ENCODE results near the gene BCDIN3D.
A peak's percentile ranks its signal among the peaks of the same experiment; 100 is the strongest.

The BCDIN3D gene

DNA sequence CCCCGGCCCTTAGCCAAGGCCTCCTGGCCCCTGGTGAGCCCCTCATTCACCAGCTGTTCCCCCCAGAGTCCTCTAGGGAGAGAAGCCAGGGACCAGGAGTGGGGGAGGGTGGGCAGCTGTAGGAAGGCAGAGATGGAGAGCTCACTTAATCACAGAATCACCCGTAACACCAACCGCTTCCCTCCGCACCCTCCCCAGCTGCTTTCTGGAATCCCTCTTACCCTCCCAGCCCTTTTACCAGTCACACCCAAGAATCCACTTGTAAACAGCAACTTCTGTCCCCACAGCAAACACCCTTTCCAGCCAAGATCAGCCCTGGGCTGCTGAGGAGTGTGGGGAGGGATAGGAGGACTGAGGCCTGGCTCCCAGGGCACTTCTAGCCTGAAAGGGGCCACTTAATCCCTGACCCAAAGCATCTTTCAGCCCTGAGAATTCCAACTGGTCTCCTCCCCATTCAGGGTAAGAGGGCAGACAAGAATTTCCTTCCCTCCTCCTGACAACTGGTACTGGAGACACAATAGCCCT is 33.5 kb downstream of the BCDIN3D start:
- no peak overlapping the region for H3K4me3 Mint-ChIP-seq
- H3K27ac Mint-ChIP-seq: no peak overlapping the region
- H3K4me1 Mint-ChIP-seq (ENCODE audit: low read depth): peaks cover 64% of the 10 kb centered on the region
- intact Hi-C loops (cut with micrococcal nuclease): no loop called here
- H3K27me3 Mint-ChIP-seq: no peaks in the 10 kb centered on the region
- H3K9me3 Mint-ChIP-seq: no peaks in the 10 kb centered on the region
- peaks cover 87% of the 10 kb centered on the region for H3K36me3 Mint-ChIP-seq (ENCODE audit: low read depth)

DNA sequence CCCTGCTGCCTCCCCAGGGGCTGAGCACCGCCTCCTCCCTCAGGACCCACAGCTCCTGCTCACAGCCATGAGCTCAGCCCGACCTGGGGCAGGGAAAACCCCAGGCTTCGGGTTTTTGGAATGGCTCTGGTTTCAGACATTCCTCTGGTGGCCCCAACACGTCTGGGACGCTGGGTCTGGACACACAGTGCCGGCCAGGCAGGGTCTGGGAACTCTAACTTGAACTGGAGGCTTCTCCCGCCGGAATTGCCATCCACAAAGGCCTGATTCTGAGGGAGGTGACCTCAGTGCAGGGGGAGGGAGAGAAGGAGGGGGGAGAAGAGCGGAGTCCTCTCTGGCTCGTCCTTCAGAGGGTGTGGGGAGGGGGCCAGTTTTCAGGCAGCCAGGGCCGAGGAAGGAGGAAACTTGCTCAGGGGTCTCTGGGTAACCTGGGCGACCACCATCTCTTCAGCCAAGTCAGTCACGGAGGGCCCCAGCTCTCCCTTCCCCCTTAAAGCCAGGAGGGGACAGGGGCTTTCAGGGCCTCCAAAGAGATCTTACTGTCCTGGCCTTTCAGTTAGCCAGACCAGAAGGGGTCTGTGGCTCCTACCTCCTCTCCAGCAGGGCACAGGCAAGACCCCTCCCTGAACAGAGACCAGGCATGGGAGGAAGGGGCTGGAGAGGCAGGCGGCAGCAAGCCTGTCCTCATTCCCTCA is 34.1 kb downstream of the BCDIN3D start:
- no peak overlapping the region for H3K4me3 Mint-ChIP-seq
- H3K27me3 Mint-ChIP-seq: no peaks in the 10 kb centered on the region
- H3K4me1 Mint-ChIP-seq (ENCODE audit: low read depth): peaks cover 70% of the 10 kb centered on the region
- H3K27ac Mint-ChIP-seq: no peak overlapping the region
- intact Hi-C loops (cut with micrococcal nuclease): no loop called here
- no peaks in the 10 kb centered on the region for H3K9me3 Mint-ChIP-seq
- peaks cover 92% of the 10 kb centered on the region for H3K36me3 Mint-ChIP-seq (ENCODE audit: low read depth)

DNA sequence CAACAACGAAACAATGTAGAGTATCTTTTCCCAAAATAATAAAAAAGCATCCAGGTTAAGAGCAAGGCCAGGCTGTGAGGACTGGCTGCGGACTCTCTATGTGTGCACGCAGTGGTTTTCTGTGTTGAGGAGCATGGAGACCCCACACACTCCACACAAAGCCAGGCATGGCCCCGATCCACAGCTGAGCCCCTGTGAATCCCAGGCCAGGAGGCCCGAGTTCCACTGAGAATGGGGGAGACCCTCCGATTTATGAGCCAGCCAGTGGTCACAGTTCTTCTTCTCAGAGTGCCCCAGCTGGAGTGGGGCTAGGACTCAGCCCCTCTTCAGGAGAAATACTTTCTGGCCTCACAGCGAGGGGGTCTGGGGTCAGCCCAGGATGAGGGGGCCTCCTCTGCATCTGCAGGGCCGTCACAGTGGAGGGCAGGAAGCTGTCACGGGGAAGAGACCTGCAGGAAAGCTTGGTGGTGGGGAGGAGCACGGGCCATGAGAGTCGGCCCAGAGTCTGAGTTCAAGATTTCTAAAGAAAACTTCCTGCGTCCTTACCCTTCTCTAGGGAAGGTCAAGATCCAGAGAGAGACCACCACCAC is 34.8 kb downstream of the BCDIN3D start:
- no peaks in the 10 kb centered on the region for H3K27me3 Mint-ChIP-seq
- H3K9me3 Mint-ChIP-seq: no peaks in the 10 kb centered on the region
- H3K4me3 Mint-ChIP-seq: no peak overlapping the region
- peaks cover 76% of the 10 kb centered on the region for H3K4me1 Mint-ChIP-seq (ENCODE audit: low read depth)
- intact Hi-C loops (cut with micrococcal nuclease): no loop called here
- H3K27ac Mint-ChIP-seq: no peak overlapping the region
- peaks cover 93% of the 10 kb centered on the region for H3K36me3 Mint-ChIP-seq (ENCODE audit: low read depth)

DNA sequence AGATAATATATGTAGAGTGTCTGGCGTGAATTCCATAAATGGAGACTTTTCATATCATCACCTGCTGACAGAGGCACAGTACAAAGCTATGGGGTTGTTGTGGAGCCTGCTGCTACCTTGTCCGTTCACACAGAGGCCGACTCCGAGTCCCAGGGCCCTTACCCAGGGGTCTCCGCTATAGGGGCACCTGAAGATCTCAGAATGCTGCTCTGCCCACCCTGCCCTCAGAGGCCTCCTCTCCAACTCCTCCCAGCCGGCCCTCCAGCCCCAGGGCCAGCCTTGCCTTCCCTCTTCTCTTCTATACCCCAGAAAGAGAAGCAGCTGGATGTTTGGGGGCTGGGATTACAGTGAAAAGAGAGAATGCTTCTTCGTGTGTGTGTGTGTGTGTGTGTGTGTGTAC is 36.0 kb downstream of the BCDIN3D start:
- intact Hi-C loops (cut with micrococcal nuclease): no loop called here
- no peak overlapping the region for H3K27ac Mint-ChIP-seq
- H3K27me3 Mint-ChIP-seq: no peaks in the 10 kb centered on the region
- peaks cover 98% of the 10 kb centered on the region for H3K36me3 Mint-ChIP-seq (ENCODE audit: low read depth)
- H3K4me1 Mint-ChIP-seq (ENCODE audit: low read depth): peaks cover 71% of the 10 kb centered on the region
- H3K9me3 Mint-ChIP-seq: no peaks in the 10 kb centered on the region
- no peak overlapping the region for H3K4me3 Mint-ChIP-seq

DNA sequence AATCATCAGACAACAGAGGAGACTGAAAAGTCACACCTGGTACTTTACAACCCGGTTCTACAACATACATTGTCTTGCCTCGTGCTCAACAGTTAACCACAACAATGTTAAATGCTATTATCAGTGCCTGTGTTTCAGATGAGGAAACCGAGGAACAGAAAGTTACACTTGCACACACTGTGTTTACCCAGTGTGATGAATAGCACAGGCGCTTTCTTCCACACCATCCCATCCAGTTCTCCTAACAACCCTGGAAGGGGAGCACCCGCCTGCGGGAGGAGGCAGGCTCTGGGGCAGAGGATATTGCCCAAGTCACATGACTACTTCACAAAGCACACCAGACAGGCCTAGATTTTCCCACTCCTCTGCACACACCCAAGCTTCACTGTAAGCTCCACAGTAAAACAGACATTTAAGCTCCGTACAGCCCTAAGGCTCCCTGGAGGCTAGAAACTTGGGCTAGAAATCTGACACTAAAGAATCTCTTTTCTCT is 36.5 kb downstream of the BCDIN3D start:
- Mint-ChIP-seq H3K4me3 (no peak overlapping the region), H3K27me3 (no peaks in the 10 kb centered on the region), H3K4me1 (ENCODE audit: low read depth) (peaks cover 66% of the 10 kb centered on the region), H3K27ac (no peak overlapping the region), H3K36me3 (ENCODE audit: low read depth) (peaks cover 98% of the 10 kb centered on the region), H3K9me3 (no peaks in the 10 kb centered on the region)
- intact Hi-C loops (cut with micrococcal nuclease): no loop called here

DNA sequence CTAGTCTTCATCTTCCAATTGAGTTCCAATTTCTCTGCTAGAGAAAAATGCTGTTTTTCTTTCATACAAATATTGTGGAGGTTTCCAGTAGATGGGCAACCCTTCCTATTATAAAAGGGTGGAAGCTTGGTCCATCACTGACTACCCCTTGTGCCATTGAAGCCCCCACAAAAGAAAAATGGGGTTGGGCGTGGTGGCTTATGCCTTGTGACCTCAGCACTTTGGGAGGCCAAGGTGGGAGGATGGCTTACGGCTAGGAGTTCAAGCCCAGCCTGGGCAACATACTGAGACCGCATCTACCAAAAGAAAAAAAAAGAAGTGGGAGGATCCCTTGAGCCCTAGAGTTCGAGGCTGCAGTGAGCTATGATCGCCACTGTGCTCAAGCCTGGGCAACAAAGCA is 37.5 kb downstream of the BCDIN3D start:
- Mint-ChIP-seq H3K4me3 (no peak overlapping the region), H3K27me3 (no peaks in the 10 kb centered on the region), H3K9me3 (no peaks in the 10 kb centered on the region), H3K36me3 (ENCODE audit: low read depth) (peaks cover 100% of the 10 kb centered on the region), H3K4me1 (ENCODE audit: low read depth) (peaks cover 59% of the 10 kb centered on the region), H3K27ac (no peak overlapping the region)
- intact Hi-C loops (cut with micrococcal nuclease): no loop called here

DNA sequence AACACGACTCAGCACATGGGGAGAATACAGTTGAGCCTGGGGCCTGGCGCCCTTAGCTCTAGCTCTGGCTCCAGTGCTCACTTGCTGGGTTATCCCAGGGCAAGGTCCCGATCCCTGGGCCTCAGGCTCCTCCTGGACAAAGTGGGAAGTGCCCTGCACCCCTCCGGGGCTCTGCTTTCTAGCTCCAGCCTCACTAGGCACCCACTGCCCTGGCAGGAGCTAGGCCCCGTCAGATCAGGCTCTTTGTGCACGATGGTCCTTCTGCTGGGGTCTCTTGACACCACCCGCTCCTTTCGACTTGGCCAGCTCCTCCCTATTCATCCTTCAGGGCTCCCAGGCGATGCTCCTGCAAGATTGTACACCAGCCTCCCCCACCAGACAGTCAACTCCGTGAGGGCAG is 38.1 kb downstream of the BCDIN3D start:
- peaks cover 53% of the 10 kb centered on the region for H3K4me1 Mint-ChIP-seq (ENCODE audit: low read depth)
- no peak overlapping the region for H3K27ac Mint-ChIP-seq
- intact Hi-C loops (cut with micrococcal nuclease): no loop called here
- peaks cover 100% of the 10 kb centered on the region for H3K36me3 Mint-ChIP-seq (ENCODE audit: low read depth)
- no peaks in the 10 kb centered on the region for H3K9me3 Mint-ChIP-seq
- H3K27me3 Mint-ChIP-seq: no peaks in the 10 kb centered on the region
- H3K4me3 Mint-ChIP-seq: no peak overlapping the region

DNA sequence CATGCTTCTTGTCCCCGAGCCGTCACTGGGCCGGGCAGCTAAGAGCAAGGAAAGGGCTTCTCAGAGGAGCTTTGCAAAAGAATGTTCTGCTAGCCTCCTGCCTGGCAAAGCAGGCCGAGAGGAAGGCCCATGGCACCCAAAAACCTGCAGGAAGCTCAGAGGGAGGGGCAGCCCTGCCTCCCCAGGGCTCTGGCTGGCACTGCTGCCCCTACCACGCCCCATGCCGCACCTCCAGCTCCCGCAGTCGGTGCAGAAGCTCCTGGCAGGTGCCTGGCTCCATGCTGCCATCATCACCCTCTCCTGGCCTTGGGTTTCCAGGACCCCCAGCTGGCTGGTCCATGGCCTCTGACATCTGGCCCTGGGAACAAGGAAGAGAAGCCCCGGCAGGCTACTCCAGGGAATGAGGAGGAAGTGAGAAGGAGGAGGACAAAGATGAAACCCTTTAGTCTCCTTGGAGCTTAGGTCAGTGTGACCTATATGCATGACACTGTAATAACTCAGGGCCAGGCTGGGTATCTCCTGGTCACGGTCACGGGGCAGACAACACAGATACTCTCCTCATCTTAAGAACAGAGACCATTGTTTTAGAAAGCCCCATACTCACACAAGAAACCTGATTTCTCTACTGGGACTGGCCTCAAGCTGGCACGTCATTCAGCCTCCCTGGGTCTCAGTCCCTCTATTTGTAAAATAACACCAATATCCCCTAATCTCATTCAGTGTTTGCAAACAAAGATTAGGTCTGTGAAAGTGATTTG is 39.0 kb downstream of the BCDIN3D start:
- H3K4me3 Mint-ChIP-seq: no peak overlapping the region
- H3K4me1 Mint-ChIP-seq (ENCODE audit: low read depth): peaks cover 48% of the 10 kb centered on the region
- peaks cover 100% of the 10 kb centered on the region for H3K36me3 Mint-ChIP-seq (ENCODE audit: low read depth)
- intact Hi-C loops (cut with micrococcal nuclease): no loop called here
- H3K27me3 Mint-ChIP-seq: no peaks in the 10 kb centered on the region
- no peaks in the 10 kb centered on the region for H3K9me3 Mint-ChIP-seq
- H3K27ac Mint-ChIP-seq: no peak overlapping the region

DNA sequence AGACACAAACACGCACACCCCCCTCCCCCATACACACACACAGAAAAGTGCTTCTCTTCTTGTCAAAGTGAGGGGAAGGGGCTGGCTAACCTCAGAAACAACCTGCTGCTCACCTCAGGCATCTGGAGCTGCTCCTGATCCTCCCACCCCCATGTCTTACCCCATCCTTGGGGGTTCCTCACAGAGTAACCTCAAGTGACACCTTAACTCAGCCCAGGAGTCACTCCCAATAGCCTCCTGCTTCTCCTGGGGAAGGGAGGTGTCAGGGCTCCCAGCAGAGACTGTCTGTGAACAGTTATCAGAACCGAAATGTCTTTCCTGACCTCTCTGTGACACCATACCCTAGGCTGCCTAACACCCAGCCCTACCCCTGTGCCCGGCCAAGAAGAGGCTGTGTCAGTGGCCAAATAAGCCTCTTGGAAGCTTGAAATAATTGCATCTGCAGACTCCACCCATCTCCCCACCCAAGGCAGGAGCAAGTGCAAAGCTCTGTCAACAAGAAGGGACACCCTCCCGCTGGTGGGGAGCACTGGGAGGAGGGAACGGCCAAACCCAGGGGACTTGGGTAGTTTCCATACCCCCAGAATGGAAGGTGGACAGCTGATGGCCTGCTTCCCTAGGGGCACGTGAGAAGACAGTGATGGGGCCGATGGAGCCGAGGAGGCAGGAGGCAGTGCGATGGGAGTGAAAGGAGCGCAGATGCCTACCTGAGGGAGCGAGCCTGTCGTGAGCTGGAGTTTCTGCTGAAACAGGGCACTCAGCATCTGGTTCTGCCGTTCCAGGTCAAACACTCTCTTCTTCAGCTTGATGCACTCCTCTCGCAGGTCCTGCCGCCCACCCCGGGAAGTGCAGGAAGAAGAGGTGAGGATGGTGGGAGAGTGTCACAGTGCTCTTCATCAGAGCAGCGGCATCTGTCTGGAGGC is 41.5 kb downstream of the BCDIN3D start:
- no peak overlapping the region for H3K27ac Mint-ChIP-seq
- no peaks in the 10 kb centered on the region for H3K27me3 Mint-ChIP-seq
- peaks cover 97% of the 10 kb centered on the region for H3K36me3 Mint-ChIP-seq (ENCODE audit: low read depth)
- H3K4me1 Mint-ChIP-seq (ENCODE audit: low read depth): peaks cover 42% of the 10 kb centered on the region
- no peaks in the 10 kb centered on the region for H3K9me3 Mint-ChIP-seq
- H3K4me3 Mint-ChIP-seq: no peak overlapping the region
- intact Hi-C loops (cut with micrococcal nuclease): no loop called here

DNA sequence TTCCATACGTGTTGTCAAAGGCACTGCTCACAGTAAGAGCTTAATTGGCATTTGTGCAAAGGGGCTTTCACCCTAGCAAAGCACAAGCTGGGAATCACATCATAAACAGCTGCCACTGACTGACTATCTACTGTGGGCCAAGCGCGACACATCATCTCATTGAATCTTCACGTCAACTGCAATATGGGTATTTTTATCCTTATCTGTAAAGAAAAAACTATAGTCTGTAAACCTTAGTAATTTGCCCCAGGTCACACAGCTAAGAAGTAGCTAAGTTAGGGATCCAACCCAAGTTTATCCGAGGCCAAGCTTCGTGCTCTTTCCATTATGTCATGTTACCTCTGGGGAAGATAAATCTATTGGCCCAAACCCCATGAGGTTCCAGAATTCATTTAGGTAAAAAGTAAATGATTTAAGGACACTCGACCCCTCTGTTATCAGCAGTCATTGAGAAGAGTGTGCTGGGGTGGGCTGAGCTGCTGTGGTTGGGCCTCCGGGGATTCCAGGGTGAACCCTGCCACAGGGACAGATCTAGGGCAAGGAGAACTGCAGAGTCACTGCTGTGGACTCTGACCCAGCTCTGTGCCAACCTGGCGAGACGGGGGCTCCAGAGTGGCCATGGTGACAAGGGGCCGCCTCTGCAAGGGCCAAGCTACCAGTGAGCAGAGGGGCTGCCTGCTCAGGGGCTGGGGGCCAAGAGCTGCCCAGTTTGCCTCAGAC is 42.3 kb downstream of the BCDIN3D start:
- Mint-ChIP-seq H3K27me3 (no peaks in the 10 kb centered on the region), H3K27ac (no peak overlapping the region), H3K36me3 (ENCODE audit: low read depth) (peaks cover 97% of the 10 kb centered on the region), H3K9me3 (no peaks in the 10 kb centered on the region), H3K4me3 (no peak overlapping the region), H3K4me1 (ENCODE audit: low read depth) (peaks cover 37% of the 10 kb centered on the region)
- intact Hi-C loops (cut with micrococcal nuclease): no loop called here

DNA sequence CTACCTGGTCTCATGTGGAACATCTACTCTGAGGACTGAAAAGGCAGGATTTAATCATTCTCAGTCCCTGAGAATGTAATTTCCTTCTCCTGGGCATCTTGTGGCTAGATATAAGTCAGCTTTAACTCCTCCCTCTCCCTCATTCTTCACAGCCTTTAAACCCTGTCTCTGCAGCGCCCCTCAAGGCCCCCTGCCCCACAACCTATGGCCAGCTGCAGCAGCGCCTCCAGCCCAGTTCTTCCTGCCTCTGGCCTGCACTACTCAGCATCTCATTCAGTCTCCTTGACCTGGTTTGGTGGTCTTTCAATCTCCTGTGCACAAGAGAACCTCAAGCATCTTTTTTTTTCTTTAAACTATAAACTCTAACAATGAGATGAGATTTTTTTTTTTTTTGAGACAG is 44.0 kb downstream of the BCDIN3D start:
- Mint-ChIP-seq H3K4me1 (ENCODE audit: low read depth) (peaks cover 21% of the 10 kb centered on the region), H3K4me3 (no peak overlapping the region), H3K27ac (peak overlapping the region; percentile 31), H3K27me3 (no peaks in the 10 kb centered on the region), H3K9me3 (no peaks in the 10 kb centered on the region), H3K36me3 (ENCODE audit: low read depth) (peaks cover 97% of the 10 kb centered on the region)
- intact Hi-C loops (cut with micrococcal nuclease): no loop called here

DNA sequence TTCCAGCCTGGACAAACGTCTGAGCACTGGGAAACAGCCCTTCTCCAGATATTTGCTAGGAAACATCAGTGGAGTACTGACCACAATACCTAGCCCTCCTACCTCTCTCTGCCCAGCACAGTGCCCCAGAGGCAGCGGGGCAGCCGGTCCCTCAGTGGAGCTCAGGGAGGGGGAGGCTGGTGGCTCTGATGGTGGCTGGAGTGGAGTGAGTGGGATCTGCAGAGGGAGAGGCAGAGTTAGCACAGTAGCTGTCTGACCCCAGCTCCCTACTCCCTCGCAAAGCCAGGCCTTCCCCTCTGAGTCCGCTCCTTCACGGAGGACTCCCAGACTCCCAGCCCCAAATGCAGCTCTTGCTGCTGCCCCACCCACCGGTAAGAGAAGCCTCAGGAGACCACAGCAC is 44.7 kb downstream of the BCDIN3D start:
- Mint-ChIP-seq H3K4me1 (ENCODE audit: low read depth) (peaks cover 15% of the 10 kb centered on the region), H3K9me3 (no peaks in the 10 kb centered on the region), H3K27ac (no peak overlapping the region), H3K36me3 (ENCODE audit: low read depth) (peaks cover 97% of the 10 kb centered on the region), H3K4me3 (no peak overlapping the region), H3K27me3 (no peaks in the 10 kb centered on the region)
- intact Hi-C loops (cut with micrococcal nuclease): no loop called here

DNA sequence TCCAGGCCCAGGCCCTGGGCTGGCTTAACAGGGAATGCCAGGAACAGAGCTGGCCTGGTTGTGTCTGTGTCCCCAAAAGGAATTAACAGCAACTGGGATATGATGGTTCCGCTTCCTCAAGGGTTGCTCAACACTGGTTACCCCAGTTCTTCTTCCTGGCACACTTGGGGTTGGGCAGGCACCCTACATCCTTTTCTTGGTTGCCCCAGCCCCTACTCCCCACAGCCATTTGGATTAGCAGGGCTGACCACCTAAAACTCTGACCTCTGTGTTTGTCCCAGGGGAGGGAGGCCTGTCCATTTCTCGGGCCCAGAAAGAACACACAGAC is 45.5 kb downstream of the BCDIN3D start:
- Mint-ChIP-seq H3K4me3 (no peak overlapping the region), H3K36me3 (ENCODE audit: low read depth) (peaks cover 97% of the 10 kb centered on the region), H3K27me3 (no peaks in the 10 kb centered on the region), H3K9me3 (no peaks in the 10 kb centered on the region), H3K4me1 (ENCODE audit: low read depth) (peaks cover 12% of the 10 kb centered on the region), H3K27ac (peak overlapping the region; percentile 69)
- intact Hi-C loops (cut with micrococcal nuclease): no loop called here

All from dendritic cell treated with granulocyte-macrophage colony-stimulating factor and Interleukin-4, amounts not matched to agents 40 ng/mL and 50 ng/mL, for 4 days (primary cell).